Embryonic facial prominence (tissue), 1 donor: ENCODE results near the gene TEDDM1.
"Not testable (repeated sequence)": the region's sequence is repeated elsewhere in the genome, so short reads cannot be mapped to it uniquely, and the experiment has no call there.

Source experiments
- DNase-seq: peaks from one replicate; pipeline ENCODE4 v3.0.0-alpha.2; 2016; ENCODE audit errors: extremely low spot score

Gene TEDDM1, protein sequence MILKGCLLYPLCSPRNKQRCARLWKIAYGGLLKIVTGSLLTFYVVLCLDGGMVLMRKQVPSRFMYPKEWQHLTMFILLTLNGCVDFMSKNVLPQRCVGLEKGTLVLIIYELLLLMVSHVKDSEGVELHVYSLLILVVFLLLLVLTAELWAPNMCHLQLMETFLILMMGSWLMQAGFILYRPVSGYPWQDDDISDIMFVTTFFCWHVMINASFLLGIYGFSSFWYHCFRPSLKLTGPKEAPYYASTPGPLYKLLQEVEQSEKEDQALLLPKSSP

DNA sequence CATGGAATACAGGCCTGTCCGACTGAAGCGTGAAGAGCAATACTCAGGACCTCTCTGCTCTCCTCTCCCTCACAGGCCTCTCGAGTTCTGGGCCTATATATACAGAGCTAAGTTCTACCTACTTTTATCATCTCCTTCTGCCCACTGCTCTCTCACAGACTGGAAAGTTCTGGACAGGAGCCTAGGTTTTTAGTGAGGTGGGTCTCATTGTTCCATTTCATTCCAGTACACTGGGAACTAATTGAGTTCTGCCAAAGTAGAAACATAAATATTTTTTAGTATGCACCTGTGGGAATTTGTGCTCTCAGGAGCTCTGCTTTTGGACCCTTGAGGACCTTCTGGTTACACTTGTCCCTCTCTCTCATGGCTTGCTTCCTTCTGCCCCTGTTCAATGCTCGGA is at the start of gene TEDDM1:
TSS of gene TEDDM1 (minus strand) at position 101 of the 400 bp plus-strand sequence. CDS start 182 bp downstream, outside the sequence.
- DNase-seq = no peak

DNA sequence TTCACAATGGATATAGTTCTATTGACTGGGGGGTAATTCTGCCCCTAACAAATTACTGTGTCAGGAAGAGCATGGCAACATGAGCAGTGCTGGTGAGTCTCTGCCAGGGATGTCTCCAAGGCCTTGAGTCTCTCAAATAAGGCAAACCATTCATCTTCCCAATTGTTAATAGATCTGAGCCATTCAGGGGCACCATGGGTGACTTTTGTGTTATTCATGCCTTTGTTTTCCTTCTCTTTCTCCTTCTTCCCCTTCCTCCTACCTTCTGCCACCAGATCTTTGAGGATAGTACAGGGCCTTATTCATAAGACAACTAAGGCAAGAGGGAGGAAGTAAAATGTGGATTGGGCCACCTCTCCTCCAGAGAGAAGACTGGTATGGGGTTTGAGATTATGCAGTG is 49.6 kb upstream of the TEDDM1 start, which contains the start of gene RGSL1:
TSS of gene RGSL1 (plus strand) at position 60 of the 400 bp plus-strand sequence. CDS start at position 80, 20 bp downstream.
- DNase-seq = no peak

DNA sequence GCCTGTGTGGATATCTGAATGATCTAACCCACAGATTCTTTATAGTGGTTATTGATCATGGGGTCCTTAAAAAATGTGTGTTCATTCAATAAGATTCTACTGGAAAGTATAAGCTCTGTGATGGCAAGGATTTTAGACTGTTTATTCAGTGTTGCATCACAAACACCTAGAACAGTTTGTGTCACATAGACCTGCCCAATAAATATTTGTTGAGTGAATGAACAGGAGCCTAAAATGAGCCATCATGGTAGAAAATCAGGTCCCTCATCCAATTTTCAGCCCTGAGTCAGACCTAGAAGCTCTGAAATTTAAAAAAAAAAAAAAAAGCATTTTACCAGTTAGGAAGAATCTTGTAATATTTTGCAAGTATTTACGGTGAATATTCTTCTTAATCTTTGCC is 47.2 kb upstream of the TEDDM1 start:
- no peak for DNase-seq

DNA sequence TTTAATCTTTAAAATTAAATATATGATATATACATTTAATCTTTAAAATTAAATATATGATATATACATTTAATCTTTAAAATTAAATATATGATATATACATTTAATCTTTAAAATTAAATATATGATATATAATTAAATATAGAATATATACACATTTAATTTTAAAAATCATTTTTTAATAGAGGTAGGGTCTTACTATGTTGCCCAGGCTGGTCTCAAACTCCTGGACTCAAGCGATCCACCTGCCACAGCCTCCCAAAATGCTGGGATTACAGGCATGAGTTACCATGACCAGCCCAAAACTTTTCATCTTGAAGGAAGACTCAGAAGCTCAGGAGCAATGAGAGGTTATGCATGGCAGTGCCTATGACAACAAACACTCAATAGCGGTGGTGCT is 46.7 kb upstream of the TEDDM1 start:
- DNase-seq = not testable (repeated sequence)

DNA sequence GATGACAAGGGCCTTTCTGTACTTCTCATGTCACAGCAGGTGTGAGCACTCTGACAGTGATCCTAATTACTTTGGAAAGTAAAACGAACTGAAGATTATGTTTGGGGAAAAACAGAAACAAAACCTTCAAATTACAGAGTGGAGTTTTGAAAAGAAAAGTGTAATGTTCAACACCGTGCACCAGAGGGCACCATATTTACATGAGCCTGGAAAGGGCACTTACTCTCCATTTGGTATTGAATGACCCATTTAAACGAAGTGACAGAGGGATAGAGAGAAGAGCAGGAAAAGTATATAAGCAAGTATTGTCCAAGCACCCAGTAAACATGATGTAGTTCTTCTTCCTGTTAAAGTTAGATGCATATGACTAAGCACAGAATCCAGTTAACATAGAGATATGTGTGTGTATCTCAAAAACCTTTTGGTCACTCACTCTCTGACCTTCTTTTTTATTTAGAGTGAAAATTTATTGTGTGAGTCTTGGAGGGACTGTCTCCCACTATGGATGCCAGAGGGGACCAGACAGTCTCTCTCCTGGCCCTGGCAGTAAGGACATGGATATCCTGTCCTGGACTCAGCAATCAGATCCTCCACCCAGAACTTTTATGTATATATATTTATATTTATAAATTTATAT is 45.7 kb upstream of the TEDDM1 start:
- DNase-seq = no peak

DNA sequence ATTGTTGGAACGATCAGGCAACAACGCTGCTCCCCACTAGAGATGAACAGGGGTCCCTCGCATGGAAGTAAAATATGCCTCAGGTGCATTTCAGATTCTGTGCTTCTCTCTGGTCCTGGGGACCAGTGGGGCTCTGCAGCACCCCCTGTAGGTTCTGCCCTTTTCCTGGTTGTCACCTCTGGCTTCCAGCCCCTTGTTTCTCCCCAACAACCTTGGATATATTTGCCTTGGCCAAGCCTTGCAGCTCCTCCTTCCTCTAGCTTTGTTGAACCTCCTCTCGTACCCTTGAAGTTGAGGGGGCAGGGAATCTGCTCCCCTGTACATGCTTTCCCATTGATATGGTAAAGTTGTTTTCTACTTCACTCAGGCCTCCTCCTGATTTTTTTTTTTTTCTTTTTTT is 44.0 kb upstream of the TEDDM1 start:
- no peak for DNase-seq

DNA sequence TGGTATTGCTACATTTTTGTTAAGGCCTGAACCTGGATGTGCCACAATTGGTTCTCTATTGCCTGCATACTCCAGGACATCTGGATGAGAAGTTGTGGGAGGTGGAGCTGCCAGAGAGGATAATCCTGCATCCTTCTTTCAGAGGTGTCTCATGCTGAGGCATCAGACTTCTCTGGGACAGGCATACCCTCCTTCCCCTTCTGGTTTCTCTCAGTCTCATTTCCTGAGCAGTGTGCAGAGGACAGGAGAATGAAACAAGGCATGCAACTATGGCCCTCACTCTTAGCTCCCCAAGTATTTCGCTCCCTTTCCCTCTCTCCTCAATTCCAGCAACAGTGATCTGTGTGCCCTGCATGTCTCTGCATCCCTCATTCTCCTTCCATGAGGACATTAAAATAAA is 41.9 kb upstream of the TEDDM1 start:
- DNase-seq = no peak

DNA sequence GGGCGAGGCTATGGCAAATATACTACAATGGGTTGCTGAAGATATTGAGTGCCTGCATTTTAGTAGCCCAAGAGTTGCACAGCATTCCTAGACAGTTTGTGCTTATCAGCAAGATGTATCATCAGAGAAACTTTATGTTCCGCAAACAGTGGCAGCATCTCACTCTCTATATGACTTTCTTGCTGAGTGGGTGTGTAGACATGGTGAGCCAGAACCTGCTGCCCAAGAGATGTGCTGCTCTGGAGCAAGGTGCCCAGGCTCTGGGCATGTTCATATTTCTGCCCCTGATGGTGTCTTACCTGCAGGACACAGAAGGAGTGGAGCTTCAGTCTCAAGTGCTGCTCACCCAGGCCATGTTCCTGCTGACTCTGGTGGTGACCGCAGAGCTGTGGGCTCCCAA is 41.3 kb upstream of the TEDDM1 start:
- DNase-seq = no peak

DNA sequence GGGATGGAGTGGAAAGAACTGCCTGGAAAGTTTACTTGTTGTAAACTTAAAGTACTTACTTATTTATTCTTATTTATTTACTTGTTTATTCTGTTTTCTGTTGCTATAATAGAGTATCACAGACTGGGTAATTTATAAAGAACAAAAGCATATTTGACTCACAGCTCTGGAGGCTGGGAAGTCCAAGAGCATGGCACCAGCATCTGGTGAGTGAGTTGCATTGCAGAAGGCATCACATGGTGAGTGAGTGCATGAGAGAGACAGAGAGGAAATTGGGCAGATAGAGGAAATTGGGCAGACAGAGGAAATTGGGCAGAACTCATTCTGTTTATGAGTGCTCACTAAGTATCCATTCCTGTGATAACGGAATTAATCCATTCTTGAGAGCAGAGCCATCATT is 37.9 kb upstream of the TEDDM1 start:
- DNase-seq = no peak

DNA sequence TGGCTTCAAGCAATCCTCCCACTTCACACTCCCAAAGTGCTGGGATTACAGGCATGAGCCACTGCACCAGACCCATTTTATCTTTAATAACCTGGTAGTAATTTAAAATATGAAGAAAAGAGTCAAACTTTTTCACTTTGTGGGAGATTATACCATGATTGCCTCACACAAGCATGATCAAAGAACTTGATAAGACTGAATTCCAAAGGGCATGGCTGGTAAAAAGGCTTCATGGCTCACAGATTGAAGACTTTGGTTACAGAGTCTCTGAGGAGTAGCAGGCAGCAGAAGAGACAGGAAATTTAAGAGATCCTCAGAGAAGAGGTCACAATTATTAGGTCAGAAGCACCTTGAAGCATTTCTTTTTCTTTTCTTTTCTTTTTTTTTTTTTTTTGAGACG is 33.1 kb upstream of the TEDDM1 start:
- no peak for DNase-seq

DNA sequence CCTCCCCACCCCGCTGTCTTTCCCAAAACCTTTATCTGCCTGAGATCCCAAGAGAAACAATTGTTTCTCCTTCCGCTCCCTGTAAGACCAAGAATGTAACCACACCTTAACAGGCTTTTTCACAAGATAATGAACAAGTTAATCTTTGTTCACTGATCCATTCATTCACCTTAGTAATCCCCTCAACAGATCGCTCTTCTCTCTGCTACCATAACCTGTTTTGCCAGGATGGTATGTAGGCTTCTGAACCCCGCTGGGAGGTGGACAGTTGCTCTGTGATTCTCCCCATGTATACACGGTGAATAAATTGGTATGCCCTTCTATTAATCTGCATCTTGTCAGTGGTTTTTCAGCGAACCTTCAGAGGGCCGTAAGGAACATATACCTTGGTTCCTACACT is 30.8 kb upstream of the TEDDM1 start:
- no peak for DNase-seq

DNA sequence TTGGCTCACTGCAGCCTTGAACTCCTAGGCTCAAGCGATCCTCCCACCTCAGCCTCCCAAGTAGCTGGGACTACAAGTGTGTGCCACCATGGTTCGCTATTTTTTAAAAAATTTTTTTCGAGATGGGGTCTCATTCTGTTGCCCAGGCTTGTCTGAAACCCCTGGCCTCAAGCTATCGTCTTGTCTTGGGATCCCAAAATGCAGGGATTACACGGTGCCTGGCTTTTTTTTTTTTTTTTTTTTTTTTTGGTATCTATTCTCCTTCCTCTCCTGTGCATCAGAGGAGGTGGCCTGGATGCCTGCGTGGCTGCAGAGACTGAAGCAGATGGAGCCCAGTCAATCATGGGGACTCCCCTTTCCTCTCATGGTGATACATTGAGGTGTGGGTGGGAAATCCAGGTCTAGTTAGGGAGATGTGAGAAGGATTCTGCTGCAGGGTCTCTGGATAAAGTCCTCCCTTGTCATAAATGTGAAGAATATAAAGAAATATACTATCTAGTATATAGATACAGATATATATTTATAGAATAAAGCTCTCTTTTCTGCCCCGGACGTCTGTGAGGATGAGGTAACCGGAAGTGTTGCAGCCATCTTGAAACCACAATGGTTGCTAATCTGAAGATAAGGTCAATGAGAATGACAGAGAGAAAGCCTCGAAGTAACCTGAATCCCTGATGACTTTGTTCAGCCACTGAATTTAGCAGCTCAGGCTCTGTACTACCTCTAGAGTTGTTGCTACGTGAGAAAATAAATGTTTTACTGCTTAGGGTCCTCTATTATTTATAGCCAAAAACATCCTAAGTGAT is 30.0 kb upstream of the TEDDM1 start:
- no peak for DNase-seq

DNA sequence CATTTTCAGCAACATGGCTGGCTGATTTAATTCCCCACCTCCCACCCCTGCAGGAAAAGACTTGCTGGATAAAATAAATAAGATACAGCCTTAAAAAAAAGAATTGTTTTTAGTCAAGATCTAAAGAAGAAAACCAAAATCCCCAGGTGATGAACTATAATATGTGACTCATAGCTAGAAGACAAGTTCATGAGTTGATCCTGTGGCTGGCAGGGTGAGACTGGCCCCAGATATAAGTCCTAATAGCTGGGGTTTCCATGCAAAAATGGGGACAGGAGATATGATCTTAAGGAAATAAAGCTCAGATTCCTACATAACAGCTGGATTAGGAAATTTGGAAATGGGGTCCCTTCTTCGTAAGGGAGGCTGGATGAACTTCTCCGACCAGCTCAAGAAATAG is 27.6 kb upstream of the TEDDM1 start:
- no peak for DNase-seq

DNA sequence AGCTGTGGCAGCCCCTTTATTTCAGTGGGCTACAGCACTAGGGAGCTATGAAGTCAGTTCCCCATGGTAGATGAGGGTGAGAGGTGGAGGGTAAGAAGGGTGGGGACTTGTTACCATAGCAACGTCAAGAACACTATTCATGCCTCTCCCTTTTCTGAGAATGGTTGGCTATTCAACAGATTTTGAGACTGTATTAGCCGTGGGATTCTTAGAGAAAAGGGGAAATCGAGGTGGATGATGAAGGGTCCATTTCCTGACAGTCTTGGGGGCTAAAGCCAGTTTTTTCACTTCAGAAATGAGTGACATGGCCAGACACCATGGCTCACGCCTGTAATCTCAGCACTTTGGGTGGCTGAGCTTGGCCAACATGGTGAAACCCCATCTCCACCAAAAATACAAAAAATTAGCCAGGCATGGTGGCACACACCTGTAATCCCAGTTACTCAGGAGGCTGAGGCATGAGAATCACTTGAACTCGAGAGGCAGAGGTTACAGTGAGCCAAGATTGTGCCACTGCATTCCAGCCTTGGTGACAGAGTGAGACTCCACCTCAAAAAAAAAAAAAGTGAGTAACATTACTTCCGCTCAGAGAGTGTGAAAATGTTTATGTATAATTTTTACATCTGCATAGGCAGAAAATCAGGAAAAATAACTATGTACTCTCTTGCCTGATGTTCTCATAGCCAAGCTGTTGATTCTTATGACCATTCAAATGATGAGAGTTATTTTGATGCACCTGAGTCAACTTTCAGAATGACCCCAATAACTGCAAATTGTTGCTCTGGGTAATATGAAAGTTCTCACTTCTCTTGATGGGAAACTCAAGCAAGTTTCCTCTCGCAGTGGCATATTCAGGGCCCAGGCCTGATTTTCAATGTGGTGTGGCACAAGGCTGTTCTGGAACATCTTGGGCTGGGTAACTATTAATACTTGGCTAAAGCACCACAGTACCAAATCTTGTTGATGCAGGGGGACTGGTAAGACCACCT is 26.3 kb upstream of the TEDDM1 start:
- no peak for DNase-seq

DNA sequence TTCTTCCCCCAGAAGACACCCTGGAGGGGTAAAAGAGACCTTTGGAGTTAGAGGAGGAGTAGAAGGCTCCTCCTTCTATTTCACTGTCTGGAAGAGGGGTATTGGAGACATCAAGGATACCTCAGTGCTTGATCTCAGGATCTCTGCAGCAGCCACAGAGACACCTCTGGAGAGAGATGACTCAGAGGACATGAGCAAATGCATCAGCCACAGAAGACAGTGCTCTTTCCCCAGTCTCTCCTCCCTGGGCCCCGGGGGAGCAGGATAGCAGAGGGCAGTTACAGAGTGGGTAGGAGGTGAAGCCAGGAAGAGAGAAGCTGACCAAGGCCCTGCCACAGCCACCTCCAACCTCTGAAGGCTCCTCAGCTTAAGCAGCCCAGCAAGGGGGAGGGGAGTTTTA is 15.3 kb upstream of the TEDDM1 start:
- DNase-seq = no peak

DNA sequence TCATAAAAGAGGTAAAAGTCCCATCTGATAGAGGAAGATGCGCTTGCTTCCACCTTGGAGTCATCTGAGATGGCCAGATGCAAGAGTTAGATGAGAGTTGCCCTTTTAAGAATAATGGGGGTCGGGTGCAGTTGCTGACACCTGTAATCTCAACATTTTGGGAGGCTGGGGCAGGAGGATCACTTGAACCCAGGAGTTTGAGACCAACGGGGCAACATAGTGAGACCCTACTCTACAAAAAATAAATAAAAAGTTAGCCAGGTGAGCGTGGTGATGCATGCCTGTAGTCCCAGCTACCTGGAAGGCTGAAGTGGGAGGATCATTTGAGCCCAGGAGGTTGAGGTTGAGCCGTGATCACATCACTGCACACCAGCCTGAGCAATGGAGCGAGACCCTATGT is 13.5 kb upstream of the TEDDM1 start:
- no peak for DNase-seq

DNA sequence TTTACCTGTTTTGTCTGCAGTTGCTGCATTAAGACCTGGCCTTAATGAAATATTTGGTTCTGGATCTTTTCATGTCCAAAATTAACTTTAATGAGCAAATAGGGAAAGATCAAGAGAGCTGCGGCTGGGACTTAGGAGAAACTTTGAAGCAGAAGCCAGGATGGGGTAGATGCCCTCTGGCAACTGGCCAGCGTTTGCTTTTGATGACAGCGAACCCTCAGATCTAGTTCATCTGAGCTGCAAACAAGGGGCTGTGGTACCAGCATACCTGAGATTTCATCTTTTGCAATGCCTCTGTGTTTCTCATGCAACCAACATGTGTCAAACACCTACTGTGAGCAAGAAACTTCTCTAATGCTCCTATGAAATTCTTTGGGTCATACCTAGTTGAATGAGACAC is 13.0 kb upstream of the TEDDM1 start:
- no peak for DNase-seq

DNA sequence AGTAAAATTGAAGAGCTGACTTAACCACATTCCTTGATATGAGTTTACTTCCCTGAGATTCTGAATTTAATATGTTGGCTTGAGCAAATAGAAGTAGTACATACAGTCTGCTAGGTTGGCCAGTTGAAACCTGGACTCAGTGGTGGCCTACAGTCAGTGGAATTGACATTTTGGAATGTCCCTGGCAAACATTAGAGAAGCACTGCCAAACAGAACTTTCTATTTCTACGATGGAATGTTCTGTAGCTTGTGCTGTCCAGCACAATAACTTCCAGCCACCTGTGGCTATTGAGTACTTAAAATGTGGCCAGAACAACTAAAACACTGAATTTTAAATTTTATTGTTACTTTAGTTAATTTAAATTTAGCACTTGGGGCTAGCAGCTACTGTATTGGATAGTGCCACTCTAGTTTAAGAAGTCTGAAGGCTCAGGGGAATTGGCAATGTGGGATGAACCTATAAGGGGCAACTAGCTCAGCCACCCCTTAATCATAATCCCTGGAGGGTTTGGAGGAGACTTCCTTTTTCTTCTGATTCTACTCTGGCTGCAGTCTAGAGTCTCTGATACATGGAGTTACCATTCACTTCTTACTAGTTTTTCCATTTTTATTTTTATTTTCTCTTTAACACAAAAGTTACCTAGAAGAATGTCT is 10.3 kb upstream of the TEDDM1 start:
- DNase-seq = no peak

DNA sequence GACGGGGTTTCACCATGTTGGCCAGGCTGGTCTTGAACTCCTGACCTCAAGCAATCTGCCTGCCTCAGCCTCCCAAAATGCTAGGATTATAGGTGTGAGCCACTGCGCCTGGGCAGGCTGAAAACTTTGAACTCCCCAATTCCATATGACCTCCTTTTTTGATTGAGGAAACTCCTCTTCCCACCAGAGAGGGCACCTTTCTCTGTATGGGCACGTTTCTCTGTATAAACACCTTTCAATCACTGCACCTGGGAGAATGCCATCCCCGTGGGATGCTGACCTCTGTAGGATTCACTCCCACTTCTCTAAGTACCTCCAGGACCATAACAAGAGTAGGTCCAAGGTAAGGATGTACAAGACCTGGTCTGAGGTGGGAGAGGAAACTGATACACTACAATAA is 9.7 kb upstream of the TEDDM1 start:
- no peak for DNase-seq

DNA sequence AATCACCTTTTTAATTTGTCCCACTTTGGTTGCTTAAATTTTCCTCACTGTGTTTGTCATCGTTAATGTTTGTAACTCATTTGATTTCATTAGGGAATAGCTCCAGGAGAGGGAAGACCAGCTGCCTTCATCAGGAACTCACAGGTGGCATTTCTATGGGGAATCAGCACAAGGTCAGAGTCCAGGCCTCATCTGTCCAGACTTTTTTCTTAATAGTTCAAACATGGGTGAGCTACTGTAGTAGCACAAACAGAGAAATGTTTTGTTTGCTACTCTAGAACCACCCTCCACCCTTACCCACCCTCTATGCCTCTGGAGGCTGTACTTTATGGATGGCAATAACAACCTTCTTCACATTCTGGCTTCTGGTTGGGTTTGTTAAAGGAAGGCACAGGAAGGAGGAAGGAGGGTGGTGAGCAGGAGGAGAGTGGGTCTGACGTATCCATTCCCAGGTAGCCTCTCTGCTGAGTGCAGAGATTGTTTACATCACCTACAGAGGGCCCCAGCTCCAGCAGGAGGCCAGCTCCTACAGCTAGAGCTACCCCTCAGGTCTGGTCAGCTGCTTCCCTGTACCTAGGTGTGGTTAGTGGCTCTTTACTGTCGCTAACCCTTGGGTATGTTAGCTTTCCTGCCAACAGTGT is 8.1 kb upstream of the TEDDM1 start:
- DNase-seq = no peak

DNA sequence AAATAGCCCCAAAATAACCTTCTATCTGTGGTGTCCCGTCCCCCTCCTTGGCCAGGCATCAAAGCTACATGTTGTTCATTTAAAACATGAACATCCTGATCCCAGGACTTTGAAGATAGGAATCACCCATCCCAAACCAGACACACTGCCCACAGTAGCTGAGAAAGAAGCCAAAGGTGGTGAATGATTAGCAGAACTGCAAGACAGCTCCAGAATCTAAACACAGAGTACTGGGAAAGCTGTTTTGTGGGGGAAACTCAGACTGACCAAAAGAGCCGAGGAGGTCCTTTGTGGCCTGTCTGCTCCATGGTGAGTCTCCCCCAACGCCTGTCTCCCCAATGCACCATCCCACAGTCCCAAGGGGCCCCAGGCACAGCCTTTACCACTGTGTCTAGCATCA is 7.3 kb upstream of the TEDDM1 start:
- no peak for DNase-seq
